M059J (cell line): ENCODE results near the gene AKNA. TPM values are rescaled to one million over a fixed set of nuclear protein-coding genes. Genes with fewer than 3 reads are reported as not detected.

ENCODE experiments used
- DNase-seq: peaks from one replicate; pipeline ENCODE4 v3.0.0-alpha.2; 2012; ENCODE audit warnings: low read depth
- total RNA-seq: library from RNA; depleted of rRNA; stranded (reverse); fragments of >200 nt; shearing (Covaris generic); gene quantifications from 2 replicates; pipeline ENCODE4 v1.2.3, GENCODE V29; 2014

AKNA gene
- total RNA-seq, 1 experiment from 2014 or later, result 3.2 TPM

DNA sequence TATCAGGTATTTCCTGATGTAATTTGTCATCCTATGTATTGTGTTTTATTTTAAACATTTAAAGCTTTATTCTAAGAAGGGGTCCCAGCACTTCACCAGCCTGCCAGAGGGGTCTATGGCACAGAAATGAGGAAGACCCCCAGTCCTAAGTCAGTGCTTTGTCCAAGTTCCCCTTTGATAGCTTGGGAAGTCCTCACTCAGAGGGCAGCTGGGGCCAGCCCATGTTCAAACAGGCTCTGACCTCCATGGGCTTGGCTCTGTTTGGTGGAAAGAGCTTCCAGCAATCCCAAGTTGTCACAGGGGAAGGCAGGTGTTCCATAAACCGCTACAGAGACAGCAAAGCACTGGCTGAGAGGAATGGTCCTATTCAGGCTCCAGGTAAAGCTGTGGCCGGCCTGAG, 26.6 kb upstream of the AKNA start:
- no peak for DNase-seq

DNA sequence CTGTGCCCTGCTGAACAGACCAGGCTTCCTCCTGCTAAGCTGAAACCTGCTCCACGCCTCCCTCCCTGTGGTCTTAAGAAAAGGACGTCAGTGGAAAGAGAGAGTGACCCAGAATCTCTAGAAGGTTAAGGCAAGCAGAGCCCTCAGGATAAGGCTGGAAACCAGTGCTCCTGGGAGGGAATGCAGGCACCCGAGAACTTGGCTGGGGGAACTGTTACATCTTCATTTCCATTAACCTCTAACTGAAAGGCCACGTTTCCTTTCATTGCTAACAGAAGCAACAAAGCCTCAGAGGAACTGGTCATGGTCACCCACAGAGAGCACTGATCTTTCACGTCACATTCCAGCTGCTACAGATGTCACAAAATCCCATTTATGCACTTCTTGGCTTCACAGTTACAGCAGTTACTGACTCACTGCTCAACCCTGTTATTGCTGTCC, 26.1 kb upstream of the AKNA start:
- DNase-seq, result no peak

DNA sequence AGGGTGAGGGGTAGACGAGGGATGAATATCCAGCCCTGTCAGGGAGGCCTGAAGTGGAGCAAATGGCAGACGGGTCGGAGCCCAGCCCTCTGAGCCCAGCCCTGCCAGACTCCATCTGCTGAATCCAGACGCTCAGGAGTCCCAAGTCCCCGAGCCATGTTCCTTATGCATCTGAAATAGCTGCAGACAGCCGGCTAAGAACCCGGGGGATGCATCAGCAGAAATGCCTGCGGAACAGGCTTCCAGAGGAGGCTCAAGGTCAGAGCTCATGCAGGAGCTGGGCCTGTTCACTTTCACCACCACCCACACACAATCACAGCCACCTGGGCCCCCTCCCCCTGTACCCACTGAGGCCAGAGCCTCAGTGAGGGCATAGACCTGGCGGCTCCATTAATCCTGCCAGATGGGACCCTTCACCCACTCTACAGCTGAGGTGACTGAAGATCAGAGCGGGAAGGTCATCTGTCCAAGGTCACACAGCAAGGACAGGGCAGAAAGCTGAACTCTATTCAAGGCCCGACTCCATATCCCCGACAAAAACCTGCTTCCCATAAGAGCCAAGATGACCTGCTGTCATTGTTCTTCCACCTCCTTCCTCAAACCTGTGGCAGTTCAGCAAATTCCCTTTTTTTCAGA, 24.4 kb upstream of the AKNA start:
- no peak for DNase-seq

GRCh38 chr9:114411452-114411851, 23.7 kb upstream of the AKNA start:
- no peak for DNase-seq

DNA sequence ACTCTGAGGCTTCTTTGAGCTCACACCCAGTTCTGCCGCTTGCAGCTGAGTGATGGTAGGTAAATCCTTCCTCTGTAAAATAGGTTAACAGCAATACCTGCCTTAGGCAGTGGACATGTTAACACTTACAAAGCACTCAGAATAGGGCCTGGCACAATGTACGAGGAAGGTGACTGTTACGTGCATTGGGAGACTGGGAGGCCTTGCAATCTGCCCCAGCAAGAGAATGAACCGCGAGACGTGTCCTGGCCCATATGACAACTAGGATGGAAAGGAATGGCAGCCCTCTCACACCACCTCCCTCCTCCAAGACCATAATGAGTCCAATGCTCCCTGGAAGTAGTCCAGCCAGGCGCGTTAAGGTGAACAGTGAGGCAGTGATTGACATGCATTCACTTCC, 23.1 kb upstream of the AKNA start:
- no peak for DNase-seq

DNA sequence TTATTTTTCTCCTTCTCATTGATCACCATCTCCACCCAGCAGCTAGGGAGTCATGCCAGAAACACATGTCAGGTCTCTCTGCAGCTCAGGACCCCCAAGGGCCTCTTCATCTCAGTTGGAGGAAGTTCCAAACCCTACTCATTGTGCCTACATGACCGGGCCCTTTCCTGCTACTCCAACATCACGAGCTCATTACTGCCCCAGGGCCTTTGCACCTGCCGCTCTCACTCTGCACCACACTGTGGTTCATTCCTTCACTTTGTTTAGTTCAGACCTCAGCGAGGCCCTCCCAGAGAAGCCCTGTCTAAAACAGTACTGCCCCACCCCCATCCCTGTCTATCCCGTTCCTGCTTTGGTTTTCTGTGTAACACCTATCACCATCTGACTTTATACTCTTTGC, 22.1 kb upstream of the AKNA start:
- DNase-seq, result no peak

- peak; percentile 96 for DNase-seq
Observed at GRCh38 chr9:114409103-114409780, 21.5 kb upstream of the AKNA start.

GRCh38 chr9:114408645-114409044, 20.9 kb upstream of the AKNA start:
- no peak for DNase-seq

DNA sequence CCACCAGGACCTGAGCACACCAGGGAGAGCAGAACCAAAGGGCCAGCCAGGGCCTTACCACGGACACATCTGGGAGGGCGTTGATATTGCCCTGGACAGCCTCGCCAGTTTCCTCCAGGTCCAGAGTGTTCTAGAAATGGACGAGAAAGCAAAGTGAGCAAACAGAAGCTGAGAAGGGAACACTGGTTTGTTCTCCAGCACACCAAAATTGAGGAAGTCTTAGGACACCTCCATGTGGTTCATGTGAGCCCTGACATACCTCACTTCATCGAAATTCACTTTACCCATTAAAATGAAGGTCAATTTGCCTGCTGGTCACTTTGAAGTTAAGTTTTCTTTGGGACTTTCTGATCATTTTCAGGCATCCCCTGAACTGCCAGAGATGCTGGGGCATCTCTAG, 20.1 kb upstream of the AKNA start:
- DNase-seq, result no peak

- DNase-seq, result no peak
Observed at GRCh38 chr9:114406441-114406840, 18.7 kb upstream of the AKNA start.

DNA sequence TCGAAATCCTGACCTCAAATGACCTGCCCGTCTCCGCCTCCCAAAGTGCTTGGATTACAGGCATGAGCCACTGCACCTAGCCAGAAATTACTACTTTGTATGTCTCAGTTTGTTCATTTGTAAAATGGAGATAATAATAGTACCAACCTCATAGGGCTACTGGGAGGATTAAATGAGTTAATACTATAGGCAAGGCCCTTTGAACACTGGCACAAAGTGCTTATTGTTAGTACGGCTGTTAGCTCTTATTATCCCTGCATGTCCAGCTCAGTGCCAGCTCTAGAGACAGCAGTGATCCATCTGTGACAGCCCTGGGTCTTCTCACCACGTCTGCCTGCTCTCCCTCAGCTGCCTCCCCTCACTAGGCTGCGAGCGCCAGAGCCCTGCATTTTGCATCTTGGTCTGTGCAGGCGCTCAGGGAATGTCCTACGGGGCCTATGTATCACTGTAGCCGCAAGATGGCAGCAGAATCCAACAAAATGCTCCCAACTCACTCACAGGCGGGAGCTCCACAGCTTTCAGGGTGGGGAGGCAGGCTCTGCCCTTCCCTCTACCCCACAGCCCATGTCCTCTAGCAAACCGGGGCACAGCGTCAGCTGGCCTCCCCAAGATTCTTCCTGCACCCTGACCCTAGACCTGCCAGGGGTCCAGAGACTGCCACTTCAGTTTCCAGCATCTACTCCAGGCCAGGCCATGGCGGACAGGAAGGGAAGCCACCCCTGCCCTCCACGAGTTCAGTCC, 17.7 kb upstream of the AKNA start:
- DNase-seq, result peak; percentile 82

DNA sequence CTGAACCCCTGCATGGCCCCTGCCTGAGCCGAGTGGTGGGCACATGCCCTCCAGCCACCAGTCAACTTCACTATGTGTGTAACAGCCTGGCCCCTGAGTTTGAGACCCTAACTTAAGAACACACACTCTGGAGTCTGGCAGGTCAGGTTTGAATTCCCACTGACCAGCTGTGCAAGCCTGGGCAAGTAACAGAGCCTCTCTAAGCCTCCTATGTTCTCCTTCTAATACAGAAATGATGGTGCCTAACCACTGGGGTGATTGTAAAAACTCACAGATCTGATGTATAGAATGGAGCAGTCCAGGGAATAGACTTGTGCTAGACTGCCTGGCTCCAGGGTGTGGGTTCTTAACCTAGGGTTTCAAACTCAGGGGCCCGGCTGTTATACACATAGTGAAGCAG, 16.7 kb upstream of the AKNA start:
- DNase-seq, result no peak

GRCh38 chr9:114403153-114403756, 15.5 kb upstream of the AKNA start:
- no peak for DNase-seq

- DNase-seq, result peak; percentile 27
Observed at GRCh38 chr9:114401344-114401743, 13.6 kb upstream of the AKNA start.

- DNase-seq, result no peak
Observed at GRCh38 chr9:114400772-114401171, 13.0 kb upstream of the AKNA start.

DNA sequence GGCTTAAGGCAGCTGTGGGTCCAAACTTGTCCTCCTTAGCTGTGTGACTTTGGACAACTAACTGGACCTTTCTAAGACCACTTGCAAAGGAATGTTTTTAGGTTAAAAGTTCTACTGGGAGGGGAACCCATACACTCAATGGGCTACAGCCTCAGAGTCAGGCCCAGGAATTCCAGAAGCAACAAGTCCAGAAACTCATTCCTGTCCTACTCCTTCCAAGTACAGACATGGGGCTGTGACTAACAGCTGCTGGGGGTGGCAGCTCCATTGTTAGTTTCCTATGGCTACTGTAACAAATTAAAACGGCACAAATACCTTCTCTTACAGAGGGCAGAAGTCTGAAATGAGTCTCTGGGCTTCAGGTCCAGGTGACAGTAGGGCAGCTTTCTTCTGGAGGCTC, 12.4 kb upstream of the AKNA start:
- DNase-seq, result peak; percentile 46

DNA sequence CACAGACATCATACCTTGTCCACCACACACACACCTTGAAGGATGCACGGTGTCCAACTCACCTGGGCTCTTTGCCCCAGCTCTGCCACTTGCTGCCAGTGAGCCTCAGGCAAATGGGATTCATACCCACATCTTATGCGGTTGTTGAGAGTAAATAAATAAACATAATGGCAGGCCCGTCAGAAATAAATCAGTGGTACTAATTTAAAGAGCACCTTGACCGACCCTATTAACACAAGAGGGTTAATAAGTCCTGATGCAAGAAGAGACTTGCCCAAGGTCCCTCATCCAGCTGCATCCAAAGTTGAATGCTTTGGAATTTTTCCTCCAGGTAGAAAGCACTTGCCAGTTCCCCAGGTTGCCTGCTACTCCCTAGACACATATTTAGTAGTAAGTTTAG, 11.6 kb upstream of the AKNA start:
- no peak for DNase-seq

DNA sequence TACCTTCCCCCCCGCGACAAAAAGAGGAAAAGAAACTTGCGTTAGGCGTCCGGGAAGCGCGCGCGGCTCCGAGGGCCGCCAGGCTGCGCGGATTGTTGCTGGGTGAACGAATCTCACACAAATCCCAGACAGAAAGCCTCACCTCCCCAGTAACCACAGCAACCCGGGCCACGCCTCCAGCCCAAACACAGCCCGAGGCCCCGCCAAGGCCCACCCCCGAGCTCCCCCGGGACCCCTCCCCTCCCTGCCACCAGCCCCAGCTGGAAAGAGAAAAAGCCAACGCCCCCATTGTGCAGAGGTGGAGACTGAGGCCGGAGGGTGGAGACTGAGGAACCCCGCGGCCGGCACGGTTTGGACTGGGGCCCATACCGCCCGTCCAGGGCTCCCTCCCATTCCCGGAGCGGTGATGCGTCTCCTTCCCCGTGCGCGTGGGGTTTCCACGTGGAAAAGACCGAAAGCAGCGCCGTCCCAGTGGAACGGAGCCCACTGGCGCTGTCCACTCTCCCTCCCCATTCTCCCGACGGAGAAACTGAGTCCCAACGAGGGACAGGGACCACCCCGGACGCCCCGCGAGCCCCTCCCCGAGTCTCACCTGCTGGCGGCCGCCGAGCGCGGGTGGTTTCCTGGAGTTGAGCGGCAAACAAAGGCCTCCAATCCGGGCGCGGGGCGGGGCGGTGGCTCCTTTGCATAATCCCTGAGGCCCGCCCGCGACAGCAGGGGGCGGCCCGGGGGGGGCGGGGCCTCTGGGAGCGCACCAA, 10.2 kb upstream of the AKNA start:
- DNase-seq, result peak; percentile 93

GRCh38 chr9:114397219-114397847, 9.6 kb upstream of the AKNA start:
- no peak for DNase-seq

DNA sequence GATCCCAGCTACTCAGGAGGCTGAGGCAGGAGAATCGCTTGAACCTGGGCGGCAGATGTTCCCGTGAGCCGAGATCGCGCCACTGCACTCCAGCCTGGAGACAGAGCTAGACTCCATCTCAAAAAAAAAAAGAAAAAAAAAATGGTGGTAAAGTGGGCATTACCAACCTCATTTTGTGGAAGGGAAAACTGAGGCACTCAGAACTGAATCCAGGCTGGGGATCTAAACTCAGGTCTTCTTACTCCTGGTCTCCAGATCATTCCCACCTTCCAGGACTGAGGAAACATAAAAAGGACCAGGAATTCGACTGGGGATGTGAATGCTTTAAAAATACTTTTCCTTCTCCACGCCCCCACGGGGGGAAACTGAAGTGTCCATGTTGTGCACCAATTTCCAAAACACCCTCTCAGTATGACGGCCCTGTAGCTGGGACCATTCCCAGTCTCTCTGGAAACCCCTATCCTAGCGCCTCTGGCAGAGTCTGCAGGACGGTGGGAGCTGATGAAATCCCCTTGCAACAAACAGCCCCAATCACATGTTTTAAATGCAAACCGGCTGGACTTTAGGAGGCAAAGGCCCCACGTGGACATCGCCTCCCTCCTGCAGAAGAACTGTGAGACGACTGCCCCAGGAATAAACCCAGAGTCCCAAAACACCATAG, 8.9 kb upstream of the AKNA start:
- DNase-seq, result no peak

DNA sequence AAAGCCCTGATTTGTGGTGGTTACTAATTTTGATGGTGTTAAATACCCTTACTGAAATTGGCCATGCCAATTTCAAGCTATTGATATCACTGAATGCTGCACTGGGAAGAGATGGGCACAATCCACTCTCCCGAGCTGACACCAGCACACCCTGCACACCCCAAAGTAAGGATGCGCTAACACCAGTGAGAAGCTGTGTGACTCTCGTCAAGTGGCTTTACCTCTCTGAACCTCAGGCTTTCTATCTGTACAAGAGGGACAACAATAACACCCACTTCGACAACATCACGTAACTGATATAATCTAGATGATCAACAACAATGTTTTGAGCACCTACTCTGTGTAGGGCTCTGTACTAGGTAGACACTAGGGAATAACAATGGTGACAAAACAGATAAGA, 8.0 kb upstream of the AKNA start:
- no peak for DNase-seq
